Measurements from ENCODE around the gene TTL.
"Not testable (repeated sequence)": the region's sequence is repeated elsewhere in the genome, so short reads cannot be mapped to it uniquely, and the experiment has no call there.

TTL gene

DNA sequence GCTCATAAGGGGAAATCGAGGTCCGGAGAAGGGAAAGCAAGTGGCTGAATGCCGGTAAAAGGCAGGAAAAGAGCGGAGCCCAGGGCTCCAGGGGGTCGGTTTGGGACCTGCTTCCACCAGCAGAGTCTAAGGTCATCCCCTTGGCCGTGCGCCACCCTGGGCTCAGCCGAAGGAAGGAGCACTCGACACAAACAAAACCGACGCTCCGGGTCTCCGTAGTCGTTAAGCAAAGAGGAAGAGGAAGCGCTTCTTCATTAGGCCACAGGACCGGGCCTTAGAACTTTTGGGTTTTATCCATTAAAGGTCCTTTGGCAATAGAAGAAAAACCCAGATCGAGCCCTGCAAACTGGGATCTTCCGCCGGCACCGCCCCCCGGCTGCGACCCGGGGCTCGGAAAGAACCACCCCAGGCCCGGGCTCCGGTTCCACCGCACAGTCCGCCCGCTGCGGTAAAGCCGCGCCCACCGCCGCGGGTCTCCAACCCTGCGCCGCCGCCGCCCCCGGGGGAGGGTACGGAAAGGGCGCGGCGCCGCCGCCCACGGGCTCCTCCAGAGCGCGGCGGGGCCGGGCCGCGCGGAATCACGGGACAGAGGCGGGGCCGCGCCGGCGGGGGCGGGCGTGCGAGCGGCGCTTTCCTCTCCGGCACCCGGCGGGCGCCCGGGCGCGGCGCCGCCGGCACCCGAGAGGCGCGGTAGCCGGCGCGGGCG, at the start of gene TTL:
TTL (plus strand) TSS at position 629 of the 706 bp plus-strand sequence. CDS start 189 bp downstream, outside the sequence.
- DNase-seq: no peak

DNA sequence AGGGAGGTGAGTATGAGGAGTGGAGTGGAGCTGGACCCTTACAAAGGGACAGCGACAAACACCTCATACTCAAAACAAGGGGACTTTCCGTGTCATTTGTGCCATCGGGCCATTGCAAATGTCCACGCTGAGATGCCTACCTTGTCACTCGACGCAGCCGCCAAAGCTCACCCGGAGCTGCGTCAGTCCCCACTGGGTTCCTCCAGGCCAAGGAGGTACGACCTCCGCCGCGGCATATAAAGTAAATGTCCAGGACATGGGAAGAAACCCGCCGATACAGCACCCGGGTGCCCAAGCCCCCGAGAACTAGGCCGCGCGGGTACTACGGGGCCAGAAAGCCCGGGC, 49.6 kb upstream of the TTL start:
- not testable (repeated sequence) for DNase-seq

DNA sequence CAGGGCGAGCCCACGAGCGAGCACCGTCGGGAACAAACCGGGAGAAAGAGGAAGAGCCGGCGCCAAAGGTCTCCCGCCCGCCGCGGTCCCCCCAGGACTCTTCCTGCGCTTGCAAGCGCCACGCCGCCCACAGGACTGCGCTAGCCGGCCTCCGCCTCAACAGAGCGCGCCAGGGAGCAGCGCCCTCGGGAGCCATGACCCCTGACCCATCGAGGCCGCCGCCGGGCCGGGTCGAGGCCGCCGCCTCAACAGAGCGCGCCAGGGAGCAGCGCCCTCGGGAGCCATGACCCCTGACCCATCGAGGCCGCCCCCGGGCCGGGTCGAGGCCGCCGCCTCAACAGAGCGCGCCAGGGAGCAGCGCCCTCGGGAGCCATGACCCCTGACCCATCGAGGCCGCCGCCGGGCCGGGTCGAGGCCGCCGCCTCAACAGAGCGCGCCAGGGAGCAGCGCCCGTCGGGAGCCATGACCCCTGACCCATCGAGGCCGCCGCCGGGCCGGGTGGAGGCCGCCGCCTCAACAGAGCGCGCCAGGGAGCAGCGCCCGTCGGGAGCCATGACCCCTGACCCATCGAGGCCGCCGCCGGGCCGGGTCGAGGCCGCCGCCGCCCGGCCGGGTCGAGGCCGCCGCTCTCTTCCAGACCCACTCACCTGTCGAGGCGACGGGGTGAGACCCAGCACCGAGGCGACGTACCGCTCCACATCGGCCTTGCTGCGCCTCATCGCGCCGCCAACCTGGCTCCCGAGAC, 49.0 kb upstream of the TTL start:
- DNase-seq: not testable (repeated sequence)

DNA sequence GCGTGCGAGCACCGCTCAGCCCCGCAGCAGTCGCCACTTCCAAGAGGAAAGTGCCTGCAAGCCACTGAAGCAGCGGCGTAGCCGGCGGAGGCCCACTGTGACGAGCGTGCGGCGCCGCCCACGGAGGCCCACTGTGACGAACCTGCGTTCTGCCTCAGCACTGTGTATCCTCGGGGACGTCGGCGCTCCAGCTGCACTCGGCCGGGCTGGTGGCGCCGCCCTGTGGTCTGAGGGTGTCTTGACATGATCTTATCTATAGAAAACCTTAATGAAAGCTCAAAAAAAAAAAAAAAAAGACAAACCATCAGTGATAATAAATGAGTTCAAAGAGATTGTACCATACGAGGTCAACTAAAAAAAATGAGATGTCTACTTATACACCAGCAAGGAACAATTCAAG, 48.5 kb upstream of the TTL start, which contains the start of gene RGPD8:
RGPD8 (minus strand) TSS at position 166 of the 400 bp plus-strand sequence. CDS start 192 bp downstream, outside the sequence.
- not testable (repeated sequence) for DNase-seq

DNA sequence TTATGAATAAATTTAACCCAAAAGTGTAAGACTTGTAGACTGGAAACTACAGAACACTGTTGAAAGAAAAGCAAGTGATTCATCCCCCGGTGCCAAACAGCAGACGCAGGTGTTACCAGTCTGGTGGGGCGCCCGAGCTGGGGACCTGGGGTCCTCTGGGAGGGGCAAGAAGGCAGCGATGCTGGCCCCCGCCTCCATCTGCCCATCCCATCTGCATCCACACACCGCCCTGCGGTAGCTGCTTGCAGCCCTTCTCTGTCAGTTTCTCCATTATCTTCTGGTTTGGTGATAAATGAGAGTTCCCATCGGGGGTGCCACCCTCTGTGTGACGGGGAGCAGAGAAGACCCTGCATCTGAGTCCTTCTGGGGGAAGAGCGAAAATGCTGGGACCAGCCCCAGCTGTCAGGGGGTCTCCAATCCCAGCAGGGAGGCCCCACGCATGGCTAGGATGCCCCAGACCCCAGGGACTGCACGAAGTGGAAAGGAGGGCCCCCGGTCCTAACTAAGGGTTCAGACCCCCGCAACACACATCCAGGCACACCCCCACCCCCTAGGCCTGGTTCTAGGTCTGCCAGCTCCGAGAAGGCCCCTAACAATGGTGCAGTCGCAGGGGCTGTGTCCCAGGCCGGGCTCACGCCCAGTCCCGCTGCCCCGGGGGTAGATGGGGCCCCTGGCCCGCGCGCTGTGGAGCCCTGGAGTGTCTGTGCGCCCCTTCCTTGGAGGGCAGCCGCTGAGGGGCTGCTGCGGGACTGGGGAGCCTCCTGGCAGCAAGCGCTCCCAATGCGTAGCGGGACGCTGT, 47.8 kb upstream of the TTL start:
- no peak for DNase-seq

DNA sequence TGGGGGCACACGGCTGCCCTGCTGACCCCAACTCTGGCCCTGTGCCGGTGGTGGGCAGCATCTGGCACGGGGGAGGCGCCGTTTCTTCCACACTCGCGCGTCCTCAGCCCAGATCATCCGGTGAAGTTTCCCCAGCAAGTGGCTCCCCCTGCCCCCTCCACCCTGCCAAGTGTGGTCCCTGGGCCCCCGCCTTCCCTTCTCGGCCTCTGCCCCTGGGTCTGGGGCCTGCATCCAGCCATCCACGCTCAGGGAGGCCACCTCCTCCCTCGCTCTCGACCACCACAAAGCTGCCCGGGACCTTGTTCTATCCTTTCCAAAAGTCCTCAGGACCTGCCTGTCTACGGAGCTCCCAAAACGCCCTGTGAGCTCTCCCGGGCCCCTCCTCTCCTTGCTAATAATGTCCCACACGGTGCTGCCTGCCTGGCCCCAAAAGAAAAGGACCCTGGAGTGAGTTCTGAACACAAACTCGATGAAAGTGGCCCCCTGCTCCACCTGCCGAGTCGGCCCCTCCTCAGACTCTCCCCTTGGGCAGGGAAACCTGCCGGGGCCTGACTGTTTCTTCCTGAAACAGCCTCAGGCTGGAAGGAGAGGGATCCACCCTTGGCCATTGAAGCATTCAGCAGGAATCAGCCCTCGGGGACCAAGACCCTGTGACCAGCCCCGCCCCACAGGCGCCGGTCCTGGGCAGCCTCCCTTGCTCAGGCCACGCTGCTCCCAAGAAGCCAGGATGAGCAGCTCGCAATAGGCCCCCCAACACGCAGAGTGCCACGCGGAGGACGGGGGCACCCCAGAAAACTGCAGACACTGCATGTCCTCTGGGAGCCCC, 46.9 kb upstream of the TTL start:
- not testable (repeated sequence) for DNase-seq

DNA sequence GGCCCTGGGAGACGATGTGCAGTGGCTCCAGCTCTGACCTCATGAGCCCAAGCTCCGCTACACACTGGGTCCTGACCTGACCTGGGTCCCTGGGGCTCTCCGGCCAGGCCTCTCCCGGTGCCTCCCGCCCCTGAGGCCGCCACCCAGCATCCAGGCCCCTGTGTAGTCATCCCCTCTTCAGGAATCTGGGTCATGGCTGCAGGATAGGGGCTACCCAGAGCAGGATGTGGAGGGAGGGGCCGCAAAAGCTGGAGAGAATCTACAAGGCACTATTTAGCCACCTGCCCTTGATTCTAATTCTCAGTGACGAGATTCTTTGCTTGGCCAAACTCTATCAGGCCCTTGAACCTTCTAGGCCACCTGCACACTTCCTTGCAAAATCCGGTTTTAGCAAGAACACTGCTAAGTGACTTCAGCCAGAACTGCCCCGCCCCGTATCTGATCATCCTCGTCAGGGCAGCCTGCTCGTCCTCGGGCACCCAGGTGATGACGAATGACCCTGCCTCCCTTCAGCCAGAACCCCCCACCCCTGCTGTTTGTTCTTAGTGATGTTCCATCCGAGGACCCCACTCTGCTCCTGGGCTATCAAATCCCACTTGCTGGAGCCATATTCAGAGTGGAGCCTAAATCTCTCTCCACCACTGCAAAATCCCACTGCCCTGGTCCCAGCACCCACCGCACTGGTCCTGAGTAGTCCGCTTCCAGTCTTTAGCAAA, 46.1 kb upstream of the TTL start:
- not testable (repeated sequence) for DNase-seq

DNA sequence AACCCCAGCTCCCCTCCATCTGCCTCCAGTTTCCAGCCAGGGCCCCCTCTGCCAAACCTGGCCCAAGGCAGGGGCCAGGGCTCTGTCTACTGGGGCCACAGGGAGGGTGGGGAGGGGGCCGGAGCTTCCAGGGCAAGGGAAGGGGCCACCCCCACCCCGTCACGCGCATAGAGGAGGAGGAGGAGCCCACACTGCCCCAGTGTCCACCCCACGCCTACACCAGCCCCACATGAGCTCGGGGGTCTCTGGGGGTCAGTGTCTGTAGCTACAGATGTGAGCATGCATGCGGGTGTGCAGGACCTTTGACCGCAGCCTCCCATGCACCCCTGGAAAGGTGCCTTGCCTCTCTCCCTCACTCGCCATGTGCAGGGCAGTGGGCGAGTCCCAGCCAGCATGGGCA, 45.0 kb upstream of the TTL start:
- not testable (repeated sequence) for DNase-seq

DNA sequence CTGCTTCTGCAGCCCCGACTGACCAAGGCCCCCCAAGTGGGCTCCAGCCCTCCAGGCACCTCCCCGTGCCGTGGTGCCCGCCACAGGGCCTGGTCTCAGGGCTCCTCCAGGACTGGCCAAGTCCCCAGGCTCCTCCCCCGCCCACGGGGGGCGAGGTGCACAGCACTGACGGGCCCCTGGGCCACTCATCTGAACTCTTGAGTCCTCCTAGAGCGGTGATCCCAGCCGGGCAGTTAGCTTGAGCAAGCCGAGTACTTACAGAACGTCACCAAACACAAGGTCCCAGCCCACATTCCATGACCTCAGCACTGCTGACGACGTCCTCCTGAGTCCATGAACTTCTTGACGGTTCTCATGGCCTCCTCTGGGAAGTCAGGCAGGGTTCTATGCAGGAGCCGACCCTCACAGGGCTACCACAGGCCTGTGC, 44.5 kb upstream of the TTL start:
- DNase-seq: not testable (repeated sequence)

DNA sequence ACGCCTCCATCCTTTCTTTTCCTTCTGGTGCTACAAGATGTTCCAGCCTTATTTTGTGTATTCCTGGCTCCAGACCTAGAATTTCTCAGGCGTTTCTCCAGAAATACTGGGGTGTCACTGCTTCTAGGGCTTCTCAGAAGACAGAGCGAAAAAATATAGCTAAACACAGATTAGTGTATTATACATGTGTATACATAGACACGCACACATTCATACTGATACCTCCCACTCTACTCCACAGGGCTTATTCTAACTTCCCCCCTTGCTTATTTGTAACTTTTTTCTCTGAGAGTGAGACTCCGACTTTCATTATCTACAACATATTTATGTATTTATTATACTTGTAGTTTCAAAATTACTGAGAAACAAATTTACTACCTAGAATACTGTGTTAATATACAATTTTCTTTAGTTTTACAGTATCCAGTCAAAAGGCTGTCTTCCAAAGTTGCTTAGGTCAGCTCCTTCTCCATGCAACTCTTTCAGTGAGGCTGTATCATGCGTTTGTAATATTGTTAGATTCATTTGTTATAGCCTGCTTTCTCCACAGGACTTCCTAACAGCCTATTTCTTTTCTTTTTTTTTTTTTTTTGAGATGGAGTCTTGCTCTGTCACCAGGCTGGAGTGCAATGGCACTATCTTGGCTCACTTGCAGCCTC, 43.2 kb upstream of the TTL start:
- DNase-seq: not testable (repeated sequence)

DNA sequence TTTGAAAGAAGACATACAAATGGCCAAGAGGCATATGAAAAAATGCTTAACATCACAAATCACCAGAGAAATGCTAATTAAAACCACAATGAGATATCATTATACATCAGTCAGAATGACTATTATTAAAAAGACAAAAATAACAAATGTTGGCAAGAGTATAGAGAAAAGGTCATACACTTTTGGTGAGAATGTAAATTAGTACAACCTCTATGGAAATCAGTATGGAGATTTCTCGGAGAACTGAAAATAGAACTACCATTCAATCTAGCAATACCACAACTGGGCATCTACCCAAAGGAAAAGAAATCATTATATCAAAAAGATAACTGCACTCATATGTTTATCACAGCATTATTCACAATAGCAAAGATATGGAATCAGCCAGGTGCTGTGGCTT, 37.7 kb upstream of the TTL start:
- DNase-seq: not testable (repeated sequence)

DNA sequence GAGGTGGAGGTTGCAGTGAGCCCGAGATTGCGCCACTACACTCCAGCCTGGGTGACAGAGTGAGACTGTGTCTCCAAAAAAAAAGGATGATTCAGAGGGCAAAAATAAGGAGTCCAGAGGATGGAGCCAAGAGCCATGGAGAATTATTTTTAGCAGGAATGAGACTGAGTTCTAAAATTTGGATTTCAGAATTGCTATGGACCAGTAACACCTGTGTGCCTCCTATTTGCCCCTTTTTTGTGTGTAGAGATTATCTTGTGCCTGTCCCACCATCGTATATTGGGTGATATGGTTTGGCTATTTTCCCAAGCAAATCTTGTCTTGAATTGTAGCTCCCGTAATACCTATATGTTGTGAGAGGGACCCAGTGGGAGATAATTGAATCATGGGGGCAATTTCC, 32.1 kb upstream of the TTL start:
- DNase-seq: no peak

DNA sequence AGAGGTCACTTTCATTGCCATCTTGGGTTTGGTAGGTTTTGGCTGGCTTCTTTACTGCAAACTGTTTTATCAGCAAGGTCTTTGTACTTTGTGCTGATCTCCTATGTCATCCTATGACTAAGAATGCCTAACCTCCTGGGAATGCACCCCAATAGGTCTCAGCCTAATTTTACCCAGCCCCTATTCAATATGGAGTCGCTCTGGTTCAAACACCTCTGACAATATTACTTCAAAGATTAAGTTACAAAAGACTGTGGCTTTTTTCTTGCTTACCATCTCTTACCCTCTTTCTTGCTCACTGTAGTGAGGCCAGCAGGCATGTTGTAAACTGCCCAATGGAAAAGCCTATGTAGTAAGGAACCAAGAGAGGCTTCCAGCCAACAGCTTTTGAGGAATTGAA, 30.6 kb upstream of the TTL start:
- no peak for DNase-seq

DNA sequence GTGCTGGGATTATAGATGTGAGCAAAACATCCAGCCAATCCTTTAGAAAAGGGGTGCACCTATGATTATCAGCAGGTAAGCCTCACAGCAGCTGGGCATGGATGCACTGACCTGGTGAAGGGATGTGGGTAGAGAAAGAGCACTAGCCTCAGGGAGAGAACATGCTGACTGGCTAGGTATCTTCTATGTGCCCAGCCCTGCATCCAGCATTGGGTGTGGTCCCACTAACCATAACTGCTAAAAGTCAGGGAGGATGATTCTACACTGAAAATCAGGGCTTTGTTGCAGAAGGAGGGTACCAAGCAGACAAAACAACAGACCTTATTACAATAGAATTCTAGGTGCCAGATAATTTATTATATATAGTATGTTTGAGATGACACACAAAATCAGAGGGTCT, 27.4 kb upstream of the TTL start:
- no peak for DNase-seq

DNA sequence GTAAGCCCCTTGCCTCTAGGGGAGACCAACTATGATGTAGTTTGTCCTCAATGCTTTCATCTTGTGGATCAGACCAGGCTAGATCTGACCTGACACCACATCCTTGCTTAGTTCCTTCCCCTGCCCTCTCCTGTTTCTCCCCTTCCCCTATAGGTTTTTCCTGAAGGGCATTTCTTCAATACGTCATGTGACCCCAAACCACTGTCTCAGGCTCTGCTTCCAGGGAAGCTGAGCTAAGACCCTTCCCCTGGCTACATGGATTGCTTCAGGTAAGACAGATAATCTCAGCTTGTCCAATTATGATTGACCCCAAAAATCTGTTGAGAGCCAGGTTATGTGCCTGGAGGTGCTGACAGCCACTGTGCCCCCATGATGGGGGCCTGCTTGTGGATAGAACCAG, 22.6 kb upstream of the TTL start:
- no peak for DNase-seq

DNA sequence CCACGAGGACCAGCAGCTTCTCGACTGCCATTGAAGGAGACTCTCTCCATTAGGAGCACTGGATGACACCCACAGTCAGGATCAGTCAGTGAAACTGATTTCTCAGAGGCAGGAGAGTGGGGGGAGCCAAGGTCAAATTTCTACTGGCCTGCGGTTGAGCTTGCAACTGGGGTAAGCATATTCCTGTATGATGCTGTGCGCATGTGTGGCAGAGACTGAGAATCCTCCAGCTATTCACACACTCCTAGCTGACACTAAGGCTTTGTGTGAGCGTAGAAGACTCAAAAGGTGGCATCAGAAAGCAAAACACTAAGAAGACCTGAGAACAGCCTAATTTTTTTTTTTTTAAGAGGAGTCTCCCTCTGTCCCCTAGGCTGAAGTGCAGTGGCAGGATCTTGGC, 19.8 kb upstream of the TTL start:
- DNase-seq: no peak

DNA sequence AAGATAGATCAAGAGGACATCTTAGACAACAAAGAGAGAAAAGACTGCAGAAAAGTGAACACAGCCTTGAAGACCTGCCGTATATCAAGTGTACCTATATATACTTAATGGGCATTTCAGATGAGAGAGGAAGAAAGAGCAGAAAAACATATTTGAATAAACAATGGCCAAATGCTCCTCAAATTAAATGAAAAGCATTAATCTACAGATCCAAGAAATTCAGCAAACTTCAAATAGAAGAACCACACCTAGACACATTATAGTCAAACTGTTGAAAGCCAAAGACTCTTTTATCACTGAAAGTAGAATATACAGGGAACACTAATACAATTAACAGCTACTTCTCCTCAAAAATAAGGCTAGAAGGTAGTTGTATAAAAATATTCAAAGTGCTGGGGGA, 18.7 kb upstream of the TTL start:
- no peak for DNase-seq

DNA sequence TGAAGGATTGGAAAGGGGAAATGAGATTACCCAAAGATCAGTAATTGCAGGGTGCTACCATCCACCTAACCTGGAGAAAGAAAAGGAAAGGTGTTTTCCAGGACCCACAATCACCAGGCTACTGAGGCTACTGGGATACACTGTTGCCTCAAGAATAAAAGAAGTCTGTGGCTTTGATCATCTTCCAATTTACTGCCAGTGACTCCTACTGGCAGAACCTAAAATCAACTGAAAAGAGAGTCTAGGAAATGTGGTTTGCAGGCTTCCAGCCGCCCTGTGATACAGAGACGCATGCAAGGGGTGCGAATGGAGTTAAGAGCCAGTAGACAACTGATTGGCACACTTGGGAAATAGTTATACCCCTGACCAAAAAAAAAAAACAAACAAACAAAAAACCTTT, 16.6 kb upstream of the TTL start:
- no peak for DNase-seq

DNA sequence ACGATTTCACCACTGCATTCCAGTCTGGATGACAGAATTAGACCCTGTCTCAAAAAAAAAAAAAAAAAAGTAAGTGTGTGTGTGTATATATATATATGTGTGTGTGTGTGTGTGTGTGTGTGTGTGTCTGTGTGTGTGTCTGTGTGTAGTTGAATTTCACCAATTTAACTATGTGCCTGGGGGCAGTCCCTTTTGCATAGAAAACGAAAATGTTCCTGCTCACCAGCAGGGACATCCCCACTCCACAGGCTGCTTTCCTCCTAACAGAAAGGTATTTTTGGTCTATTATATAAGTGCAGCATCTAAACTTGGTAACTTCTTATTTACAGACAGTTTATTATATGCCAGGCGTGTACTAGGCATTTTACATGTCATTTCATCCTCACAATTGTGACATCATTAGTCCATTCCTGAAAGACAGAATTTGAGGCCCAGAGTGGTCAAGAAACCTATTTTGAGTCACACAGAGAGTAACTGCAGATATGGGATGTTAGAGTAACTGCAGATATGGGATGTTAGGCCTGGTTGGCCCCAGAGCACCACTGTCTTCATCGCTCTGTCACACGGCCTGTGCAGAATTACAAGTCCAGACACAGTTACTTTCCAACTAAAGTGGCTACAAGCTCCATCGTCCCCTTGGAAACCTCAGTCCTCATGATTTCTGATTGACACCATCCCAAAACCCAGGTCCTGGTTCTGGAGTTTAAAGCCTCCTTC, 9.3 kb upstream of the TTL start:
- no peak for DNase-seq

DNA sequence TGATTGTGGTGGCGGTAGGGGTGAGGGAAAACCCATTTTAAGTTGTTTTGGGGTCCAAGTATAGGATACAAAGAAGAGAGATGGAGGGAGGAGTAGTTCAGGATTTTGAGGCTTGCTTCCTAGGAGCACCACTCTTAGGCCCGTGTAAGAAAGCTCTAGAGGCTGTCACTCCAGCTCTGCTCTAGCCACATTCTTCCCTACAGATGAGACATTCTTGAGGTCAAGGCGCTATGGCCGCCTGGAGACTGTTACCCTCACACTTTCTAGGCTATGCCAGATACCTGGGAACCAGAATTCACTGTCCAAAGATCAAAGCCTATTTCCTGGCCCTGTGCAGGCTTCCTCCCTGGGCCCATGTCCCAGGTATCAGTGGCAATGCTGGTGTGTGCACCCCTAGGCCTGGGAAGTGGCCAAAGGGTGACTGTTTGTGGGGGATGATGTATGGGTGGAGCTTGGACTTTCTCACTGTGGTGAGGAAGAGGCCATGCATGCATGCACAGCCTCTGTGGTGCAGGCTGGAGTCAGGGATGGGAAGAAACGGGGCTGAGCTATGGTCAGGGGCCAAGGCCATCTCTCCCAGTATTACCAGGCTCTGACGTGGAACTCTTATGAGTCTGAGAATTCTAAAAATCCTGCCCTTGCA, 7.0 kb upstream of the TTL start:
- no peak for DNase-seq

All from NCI-H187 treated with DMSO at 0.1 percent for 48 hours (cell line).